Superior temporal gyrus (tissue), 1 donor: ENCODE results near the gene TIMM21.

Experiments
- DNase-seq: peaks from one replicate; pipeline ENCODE4 v3.0.0-alpha.2; 2016; ENCODE audit errors: extremely low spot score

Gene TIMM21

DNA sequence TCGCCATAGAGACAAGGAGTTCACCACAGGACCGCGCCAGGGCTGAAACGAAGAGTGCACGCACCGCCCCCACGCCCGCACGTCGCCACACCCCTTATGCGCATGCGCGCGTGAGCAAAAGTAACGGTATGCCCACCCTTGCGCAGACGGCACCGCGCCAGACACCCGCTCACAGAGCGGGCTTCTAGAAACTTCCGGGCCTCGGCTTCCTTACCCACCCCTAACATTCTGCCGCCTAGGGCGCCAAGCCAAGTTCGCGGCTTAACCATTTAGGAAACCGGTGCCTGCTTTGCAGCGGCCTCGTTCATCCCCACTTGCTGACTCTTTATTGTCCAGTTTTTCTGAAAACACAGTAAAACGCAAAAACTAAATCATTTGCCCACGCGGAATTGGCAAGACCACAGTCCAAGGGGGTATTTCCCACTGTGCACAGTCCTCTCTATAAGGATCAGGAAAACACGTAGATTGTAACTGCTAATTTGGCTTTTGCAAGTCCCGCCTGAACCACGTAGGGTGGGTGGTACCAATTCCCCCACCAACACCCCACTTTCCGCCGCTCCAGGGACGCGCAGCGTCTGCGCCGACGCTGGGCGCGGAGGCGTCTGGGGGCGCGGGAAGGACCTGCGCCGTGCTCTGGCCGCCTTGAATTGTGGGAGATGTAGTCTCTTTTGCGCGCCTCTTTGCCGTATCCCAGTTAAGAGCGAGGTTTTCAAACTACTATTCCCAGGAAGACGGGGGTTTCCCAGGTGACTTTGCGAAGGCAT, at the start of gene TIMM21, which contains the start of gene FBXO15:
TSS of gene TIMM21 (plus strand) at position 745 of the 764 bp plus-strand sequence. CDS start 286 bp downstream, outside the sequence.
TSS of gene FBXO15 (minus strand) at position 56 of the 764 bp plus-strand sequence. CDS start at position 7, 49 bp downstream.
- DNase-seq = peak; percentile 97

GRCh38 chr18:74108460-74108859, 39.9 kb upstream of the TIMM21 start:
- DNase-seq = no peak

DNA sequence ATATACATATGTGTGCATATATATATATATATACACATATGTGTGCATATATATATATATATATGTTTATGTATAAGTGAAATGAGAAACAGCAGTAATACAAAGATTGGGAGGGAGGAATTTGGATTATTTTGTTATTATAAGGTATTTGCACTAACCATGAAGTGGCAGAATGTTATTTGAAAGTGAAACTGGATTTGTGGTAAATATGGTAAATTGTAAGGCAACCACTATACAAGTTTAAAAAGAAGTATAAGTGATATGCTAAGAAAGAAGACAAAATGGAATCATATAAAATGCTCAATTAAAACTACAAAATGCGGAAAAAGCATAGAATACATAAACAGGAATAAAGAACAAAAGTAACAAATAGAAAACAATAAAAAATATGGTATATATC, 38.2 kb upstream of the TIMM21 start:
- no peak for DNase-seq

DNA sequence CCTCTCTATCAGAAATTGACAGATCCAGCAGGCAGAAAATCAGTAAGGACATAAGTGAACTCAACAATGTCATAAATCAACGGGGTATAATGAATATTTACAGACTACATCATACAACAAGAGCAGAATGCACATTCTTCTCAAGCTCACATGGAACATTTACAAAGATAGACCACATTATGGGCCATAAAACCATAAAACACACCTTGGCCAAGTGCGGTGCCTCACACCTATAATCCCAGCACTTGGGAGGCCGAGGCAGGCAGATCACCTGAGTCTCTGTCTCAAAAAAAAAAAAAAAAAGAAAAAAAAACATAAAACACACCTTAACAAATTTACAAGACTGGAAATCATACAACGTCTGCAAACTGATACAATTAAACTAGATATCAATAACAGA, 37.3 kb upstream of the TIMM21 start:
- no peak for DNase-seq

DNA sequence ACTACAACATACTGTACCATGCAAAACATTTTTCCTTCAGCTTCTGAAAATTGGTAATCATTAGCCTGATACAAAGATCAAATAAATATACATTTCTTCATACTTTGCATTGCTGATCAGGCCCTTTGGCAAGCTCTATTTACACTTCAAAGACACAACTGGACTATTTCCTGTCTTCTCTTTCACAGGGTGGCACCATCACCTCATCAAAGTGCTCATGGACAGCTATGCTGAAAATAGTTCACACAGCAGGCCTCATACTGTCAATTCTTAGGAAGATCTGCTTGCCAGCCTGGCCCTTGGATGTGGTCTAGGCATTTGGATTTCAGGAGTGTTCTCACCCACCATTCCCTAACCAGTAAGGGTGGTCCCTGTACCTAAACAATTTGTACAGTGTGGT, 34.6 kb upstream of the TIMM21 start:
- no peak for DNase-seq

GRCh38 chr18:74114116-74114515, 34.2 kb upstream of the TIMM21 start:
- DNase-seq = no peak

DNA sequence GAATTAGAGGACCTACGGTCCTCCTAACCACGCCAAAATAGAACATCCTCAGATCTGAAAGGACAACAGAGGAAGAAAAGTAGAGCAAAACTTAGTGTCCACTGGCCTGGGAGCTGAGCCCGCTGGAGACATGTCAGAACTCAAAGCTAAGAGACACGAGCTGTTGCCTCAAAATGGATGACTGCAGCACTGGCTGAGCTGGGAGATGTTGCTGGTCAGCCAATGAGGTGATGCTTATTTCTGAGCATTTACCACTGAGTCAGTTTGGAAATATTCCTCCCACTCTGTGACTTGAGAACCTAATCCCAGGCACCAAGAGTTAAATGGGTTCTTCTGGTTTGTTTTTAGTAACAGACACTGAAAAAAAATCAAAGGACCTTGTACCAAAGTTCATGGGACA, 33.3 kb upstream of the TIMM21 start:
- no peak for DNase-seq

- DNase-seq = peak; percentile 82
These were observed 31.4 kb upstream of the TIMM21 start for GRCh38 chr18:74116633-74117554.

GRCh38 chr18:74123200-74123599, 25.1 kb upstream of the TIMM21 start:
- no peak for DNase-seq

DNA sequence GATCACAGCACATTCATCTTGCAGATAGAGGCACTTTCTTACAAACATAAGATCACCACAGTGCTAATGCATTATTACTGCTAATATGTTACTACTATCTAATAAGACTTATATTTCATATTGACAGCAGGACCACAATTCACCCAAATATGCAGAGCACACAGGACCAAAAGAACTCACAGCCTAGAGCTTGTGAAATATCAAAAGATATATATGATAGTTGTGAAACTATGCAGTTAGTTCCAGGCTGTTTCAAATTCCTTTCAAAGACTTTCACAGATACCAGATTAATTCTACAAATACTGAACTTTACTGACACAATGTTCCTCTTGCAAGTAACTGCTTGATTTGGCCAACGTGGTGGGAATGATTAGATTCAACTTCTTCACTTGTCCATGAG, 23.7 kb upstream of the TIMM21 start:
- DNase-seq = no peak

DNA sequence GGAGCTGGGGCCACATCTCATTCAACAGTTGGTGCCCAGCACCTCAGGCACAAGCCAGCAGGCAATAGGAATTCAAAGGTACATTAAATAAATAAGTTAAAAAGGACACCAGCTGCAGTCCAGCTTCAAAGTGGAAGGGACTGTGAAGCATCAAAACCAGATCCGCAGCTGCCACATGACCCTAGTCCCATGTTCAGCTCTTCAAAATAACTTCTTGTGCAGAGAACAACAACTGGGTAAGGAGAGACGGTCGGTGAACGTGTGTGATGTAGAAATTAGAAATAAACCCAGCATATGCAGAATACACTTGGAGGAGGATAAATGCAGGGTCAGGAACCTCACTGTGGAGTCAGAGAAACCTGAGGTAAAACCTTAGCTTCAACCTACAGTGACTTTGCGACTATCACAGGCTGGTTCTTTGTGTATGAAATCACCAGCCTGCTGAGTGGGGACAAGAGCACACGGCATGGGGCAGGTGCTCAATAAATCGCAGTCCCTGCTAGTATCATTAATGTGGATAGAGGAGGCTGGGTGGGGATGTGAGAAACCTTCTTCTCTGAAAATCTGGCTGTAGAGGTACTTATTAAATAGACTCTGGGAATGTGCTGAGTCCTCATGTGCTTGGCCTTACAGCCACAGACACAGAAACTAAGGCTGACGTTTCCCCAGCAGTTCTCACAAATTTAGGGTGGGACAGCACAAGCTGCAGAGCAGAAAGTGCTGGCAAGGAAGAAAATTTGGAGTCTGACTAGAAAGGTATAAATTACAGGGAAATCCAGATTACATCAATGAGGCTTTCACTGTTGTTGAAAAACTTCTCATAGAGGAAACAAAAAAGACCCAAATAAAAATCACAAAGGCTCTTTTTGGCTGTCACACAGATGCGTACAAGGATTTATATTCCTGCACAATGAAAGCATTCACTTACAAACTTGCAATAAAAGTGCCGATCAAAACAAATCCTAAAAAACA, 21.4 kb upstream of the TIMM21 start:
- DNase-seq = peak; percentile 66

- peak; percentile 81 for DNase-seq
These were observed 20.2 kb upstream of the TIMM21 start for GRCh38 chr18:74128159-74128558.

- DNase-seq = no peak
These were observed 17.2 kb upstream of the TIMM21 start for GRCh38 chr18:74131124-74131523.

GRCh38 chr18:74132201-74132600, 16.1 kb upstream of the TIMM21 start:
- no peak for DNase-seq

GRCh38 chr18:74137920-74138538, 10.3 kb upstream of the TIMM21 start:
- DNase-seq = no peak

DNA sequence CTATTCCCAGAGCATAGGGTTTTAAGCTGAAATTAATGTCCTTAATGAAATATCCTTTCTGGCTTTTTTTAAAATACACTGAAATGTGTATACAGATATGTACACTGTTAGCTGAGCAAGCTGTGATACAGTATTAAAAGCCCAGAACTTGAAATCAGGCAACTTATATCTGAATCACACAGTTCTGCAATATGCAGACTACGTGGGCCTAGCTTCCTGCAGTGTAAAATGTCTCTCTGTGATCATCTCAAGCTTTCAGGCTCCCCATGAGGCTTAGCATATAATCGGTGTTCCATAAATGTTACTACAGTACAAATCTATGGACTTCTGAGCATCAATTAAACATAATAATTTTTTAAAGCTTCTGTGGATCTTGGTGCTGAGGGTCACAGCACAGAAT, 8.9 kb upstream of the TIMM21 start:
- DNase-seq = peak; percentile 35

GRCh38 chr18:74139888-74140287, 8.4 kb upstream of the TIMM21 start:
- DNase-seq = peak; percentile 64

DNA sequence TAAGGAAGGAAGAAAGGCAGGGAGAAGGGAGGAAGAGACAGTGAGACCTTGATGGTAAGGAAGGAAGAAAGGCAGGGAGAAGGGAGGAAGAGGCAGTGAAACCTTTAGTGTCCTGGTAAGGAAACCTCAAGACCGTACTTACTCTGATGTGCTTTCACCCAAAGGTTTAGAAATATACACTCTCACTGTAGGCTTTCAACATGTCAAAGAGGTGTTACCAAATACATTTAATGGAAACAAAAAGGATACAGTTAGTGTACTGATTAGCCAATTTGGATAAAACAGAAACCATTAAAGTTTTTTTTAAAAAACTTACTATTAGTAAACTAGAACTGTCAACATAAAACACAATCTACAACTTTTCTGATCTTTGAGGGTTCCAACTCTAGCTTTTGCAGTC, 7.7 kb upstream of the TIMM21 start:
- no peak for DNase-seq

GRCh38 chr18:74141667-74142066, 6.7 kb upstream of the TIMM21 start:
- DNase-seq = no peak

- DNase-seq = no peak
These were observed 6.1 kb upstream of the TIMM21 start for GRCh38 chr18:74142252-74142651.

- peak; percentile 42 for DNase-seq
These were observed 1.6 kb upstream of the TIMM21 start for GRCh38 chr18:74146756-74147155.
